ENCODE results near the gene FAM227B.

DNA sequence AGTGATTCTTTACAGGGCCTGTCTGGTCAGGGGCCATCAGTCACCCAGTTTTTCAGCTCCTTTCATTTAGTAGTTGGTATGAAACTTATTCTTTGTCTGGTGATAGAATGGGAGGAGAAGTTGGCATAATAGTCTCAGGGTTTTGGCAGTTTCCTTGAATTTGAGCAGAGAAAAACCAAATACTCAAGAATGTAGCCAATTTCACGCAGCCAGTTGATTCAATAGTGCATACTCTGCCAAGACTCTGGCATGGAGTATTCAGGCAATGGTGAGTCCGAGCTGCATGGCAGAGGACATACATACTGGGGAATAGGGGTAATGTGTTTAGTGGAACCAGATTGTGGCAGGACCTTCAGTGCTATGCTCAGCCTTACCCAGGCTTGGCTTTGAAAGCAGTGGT, 332.2 kb downstream of the FAM227B start:
- no peak for TF ChIP-seq POLR2A (IDR thresholded peaks at IDR 0.05)
- TF ChIP-seq, protein P1, sequence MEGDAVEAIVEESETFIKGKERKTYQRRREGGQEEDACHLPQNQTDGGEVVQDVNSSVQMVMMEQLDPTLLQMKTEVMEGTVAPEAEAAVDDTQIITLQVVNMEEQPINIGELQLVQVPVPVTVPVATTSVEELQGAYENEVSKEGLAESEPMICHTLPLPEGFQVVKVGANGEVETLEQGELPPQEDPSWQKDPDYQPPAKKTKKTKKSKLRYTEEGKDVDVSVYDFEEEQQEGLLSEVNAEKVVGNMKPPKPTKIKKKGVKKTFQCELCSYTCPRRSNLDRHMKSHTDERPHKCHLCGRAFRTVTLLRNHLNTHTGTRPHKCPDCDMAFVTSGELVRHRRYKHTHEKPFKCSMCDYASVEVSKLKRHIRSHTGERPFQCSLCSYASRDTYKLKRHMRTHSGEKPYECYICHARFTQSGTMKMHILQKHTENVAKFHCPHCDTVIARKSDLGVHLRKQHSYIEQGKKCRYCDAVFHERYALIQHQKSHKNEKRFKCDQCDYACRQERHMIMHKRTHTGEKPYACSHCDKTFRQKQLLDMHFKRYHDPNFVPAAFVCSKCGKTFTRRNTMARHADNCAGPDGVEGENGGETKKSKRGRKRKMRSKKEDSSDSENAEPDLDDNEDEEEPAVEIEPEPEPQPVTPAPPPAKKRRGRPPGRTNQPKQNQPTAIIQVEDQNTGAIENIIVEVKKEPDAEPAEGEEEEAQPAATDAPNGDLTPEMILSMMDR (IDR thresholded peaks at IDR 0.05), result no peak
- TF ChIP-seq POLR2AphosphoS5 (IDR thresholded peaks at IDR 0.05), result no peak
- TF ChIP-seq EP300 (IDR thresholded peaks at IDR 0.05), result no peak
